Globus pallidus (tissue), 1 donor: ENCODE results near the gene SSBP4.

Experiments used
- DNase-seq: peaks from one replicate; pipeline ENCODE4 v3.0.0-alpha.2; 2015; ENCODE audit warnings: low spot score

Gene SSBP4

DNA sequence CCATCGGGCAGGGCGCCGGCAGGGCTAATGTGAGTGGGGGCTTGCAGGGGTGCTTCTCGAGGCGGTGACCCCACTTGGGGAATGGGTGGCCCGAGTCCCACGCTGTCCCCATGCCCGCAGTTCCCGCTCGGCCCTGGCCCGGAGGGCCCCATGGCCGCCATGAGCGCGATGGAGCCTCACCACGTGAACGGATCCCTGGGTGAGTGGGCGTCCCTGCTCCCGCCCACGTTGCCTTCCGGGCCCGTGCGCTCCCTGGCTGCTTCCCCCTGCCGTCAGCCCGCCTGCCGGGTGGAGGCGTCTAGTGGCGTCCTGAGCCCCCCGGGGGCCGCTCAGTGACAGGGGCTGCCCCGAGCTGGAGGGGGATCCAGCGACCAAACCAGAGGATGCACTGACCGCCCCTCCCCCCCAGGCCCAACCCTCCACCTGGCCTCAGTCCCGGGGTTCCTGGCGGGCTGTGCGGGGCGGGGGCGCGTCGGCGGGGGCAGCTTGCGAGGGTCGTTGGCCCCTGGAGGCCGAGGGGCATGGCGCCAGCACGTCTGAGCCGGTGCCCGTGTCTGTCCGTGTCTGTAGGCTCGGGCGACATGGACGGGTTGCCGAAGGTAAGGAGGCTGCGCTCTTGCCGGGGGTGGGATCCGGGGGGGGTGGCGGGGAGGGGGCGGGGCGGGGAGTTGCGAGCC, 14.0 kb downstream of the SSBP4 start:
- no peak for DNase-seq

DNA sequence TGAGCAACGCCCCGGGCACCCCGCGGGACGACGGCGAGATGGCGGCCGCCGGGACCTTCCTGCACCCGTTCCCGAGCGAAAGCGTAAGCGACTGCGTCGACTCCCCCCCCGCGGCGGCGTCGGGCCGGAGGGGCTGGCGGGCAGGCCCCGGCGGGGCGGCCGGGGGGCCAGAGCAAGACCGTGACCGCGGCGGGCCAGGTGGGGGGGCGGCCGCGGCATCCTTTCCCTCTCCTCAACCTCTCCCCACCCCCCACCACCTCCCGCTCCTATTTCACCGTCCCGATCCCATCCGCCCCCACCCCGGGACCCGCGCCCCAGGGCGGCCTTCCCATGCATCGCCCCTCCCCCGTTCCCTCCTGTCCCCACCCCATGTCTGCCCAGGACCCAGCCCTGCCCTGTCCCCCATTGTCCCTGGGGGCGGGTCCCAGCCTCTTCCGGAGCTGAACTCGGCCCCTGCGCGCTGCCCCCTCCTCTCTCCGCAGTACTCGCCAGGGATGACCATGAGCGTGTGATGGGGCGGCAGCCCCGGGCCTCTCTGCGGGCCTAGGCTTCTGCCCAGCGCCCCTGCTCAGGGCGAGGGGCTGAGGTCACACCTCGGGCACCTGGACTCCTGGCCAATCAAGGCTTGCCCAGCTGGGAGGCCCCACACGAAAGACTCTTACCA, 14.7 kb downstream of the SSBP4 start:
- DNase-seq, result no peak

- DNase-seq, result no peak
Measured at GRCh38 chr19:18434411-18435175, 15.4 kb downstream of the SSBP4 start.

DNA sequence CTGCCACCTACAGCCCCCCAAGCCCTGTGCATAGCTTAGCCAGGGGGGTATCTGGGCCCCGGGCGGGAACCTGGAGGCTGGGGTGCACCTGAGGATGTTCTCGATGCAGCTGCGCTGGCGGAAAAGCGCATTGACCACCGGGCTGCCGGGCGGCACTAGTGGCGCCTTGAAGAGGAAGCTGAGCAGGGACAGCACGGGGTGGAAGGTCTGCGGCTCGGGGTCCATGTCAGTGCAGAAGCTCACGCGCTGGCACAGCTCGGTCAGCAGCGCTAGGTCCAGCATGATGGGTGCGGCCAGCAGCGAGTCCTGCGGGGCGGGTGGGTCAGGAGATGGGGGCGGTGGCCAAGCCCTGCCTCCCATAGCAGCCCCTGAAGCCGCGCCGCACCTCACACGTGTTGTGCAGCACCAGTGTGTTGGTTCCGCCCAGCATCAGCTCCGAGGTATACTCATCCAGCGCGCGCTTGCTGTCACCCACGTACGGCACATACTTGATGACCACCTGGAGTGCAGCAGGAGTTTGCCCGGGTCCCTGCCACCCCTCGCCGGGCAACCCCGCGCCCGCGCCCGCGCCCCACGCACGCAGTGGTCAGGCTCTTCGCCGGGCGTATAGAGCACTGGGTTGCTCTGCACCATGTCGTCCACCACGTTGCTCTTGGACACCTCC, 16.1 kb downstream of the SSBP4 start:
- DNase-seq, result no peak

- no peak for DNase-seq
Measured at GRCh38 chr19:18435842-18436670, 16.9 kb downstream of the SSBP4 start.

- no peak for DNase-seq
Measured at GRCh38 chr19:18436671-18437490, 17.7 kb downstream of the SSBP4 start.

- no peak for DNase-seq
Measured at GRCh38 chr19:18437491-18438330, 18.5 kb downstream of the SSBP4 start, which contains the start of gene ISYNA1. TSS of gene ISYNA1 (minus strand) at chr19:18438133. CDS start at chr19:18437979, 154 bp downstream.

DNA sequence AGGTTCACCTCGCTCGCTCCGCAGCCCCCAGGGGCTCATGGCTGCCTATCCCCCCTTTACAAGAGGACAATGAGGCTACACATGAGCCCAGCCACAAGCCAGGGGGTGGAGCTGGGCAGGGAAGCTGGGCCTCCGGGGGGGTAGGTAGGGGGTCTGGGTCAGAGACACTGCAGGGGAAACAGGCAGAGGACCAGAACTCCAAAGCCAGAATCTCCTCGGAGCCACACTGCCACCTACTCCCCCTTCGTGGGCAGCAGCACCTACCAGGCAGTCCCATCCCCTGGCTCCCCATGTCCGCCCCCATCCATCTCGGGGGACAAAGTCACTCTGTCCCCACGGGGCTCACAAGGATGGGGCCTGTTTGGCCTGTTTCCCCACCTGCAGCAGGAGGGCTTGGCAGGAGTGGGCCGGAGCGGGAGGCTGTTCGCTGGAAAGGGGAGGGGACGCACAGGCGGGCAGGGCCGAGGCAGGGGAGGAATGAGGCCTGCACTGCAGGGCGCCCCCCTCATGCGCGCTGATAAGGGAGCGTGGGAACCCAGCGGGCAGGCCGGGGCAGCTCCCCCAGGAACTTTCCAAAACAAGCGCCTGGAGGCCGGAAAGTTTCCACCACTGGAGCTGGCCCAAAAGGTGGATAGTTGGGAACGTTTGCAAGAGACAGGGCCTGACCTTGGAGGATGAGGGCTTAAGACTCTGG, 19.3 kb downstream of the SSBP4 start:
- no peak for DNase-seq

- DNase-seq, result no peak
Measured at GRCh38 chr19:18439025-18439909, 20.1 kb downstream of the SSBP4 start.

DNA sequence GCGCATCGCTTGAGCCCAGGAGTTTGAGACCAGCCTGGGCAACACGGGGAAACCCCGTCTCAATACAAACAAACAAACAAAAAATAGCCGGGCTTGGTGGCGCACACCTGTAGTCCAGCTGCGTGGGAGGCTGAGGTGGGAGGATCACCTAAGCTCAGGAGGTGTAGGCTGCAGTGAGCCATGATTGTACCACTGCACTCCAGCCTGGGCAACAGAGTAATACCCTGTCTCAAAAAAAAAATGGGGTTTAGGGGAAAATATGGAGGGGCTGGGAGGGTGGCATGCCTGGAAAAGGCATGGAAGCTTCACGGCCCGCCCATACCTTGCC, 20.7 kb downstream of the SSBP4 start:
- DNase-seq, result no peak

DNA sequence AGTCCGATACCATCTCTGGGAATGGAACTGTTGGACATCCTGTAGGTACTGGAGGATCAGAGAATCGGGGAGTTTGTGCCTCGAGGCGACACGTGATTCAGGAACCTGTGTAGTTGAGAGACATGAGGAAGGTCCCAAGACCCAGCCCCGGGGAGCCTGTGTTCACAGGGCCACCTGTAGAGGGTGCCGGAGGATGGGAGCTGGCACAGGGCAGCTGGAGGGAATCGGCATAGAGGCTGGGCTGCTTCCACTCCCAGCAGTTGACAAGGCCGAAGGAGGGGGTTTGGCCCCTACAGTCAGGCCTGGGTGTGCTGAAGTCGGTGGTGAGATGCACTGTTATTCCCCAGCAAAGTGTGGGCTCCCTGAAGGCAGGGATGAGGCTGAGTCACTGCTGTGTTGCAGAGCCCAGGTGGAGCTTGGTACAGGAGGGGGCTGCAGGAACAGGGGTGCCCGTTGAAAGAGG, 21.2 kb downstream of the SSBP4 start:
- DNase-seq, result no peak

GRCh38 chr19:18440936-18441803, 22.0 kb downstream of the SSBP4 start:
- no peak for DNase-seq

GRCh38 chr19:18441804-18442788, 22.9 kb downstream of the SSBP4 start:
- DNase-seq, result no peak

DNA sequence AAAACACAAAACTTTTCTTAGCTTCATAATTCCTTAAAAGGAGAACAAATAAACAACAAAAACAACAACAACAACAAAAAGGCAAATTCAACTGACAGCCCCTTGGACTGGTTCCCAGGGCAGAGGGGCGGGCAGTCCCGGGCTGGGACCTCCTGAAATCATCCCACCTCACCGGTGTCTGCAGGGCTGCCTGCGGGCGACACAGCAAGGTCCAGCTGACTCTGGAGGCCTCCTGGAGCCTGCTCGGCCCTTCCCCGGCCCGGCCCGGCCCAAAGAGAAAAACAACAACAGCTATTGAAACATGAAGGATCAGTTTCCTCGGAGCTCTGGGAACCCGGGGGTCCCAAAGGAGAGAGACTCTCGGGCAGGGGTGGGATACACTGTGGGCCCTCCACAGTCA, 23.7 kb downstream of the SSBP4 start:
- DNase-seq, result no peak

DNA sequence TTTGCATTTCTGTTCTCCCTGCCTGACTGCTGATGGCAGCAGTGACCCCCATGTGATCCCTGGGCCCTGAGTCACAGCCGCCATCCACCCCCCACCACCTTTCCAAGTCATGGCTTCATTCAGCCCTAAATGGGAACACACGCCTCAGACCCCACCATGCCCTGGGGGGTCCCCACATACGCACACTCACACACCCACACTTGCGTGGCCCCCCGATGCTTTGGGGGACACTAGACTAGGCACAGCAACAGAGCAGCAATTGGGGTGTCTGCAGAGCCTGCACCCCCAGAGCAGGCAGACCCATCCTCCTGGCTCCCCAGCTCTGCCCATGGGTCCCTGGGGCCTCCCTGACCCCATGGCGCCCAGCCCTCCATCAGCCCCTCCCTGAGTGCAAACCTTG, 24.2 kb downstream of the SSBP4 start:
- DNase-seq, result no peak

DNA sequence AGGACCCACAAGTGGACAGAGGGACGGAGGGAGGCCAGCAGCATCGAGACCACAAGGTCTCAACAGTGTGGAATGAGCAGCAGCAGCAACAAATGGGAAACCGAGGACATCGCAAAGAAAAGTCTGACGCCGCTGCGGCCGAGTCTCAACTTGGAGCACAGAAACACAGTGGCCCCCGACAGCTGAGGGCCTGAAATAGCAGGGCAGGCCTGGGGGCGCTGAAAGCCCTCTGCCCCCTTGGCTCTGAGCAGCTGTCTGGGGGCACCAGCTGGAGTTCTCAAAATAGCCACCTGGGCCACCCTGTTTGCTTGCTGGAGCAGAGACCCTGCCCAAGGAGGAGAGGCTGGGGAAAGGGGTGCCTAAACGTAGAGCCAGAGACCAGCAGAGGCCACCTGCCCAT, 24.6 kb downstream of the SSBP4 start:
- DNase-seq, result no peak
